ENCODE results near the gene FAM162A. TPM values are rescaled to one million over a fixed set of nuclear protein-coding genes. Genes with fewer than 3 reads are reported as not detected.

The FAM162A gene
- total and polyA plus RNA-seq, 4 donors, result 16.6 to 160 (median 29.6) TPM

- TF ChIP-seq CTCF (IDR thresholded peaks at IDR 0.05; ENCODE audit: low read depth, low read length, missing input control), result peak; percentile 14
- peak; percentile 48 to 54 for TF ChIP-seq RAD21 (IDR thresholded peaks at IDR 0.05)
- TF ChIP-seq FOXA1 (IDR thresholded peaks at IDR 0.05), result peak; percentile 23
Observed at GRCh38 chr3:122415762-122416654, 32.0 kb downstream of the FAM162A start, which contains the start of gene WDR5B (continued).

- TF ChIP-seq FOXA2 (IDR thresholded peaks at IDR 0.05) (no peak), HNF4A (conservative IDR thresholded peaks at IDR 0.05) (no peak), SP1 (IDR thresholded peaks at IDR 0.05) (no peak), RAD21 (IDR thresholded peaks at IDR 0.05) (no peak), HNF4G (IDR thresholded peaks at IDR 0.05) (no peak)
- peak overlapping the region; percentile 74 to 98 (median 89) for H3K4me3 ChIP-seq (ENCODE audit: low read depth in 1 of 3, low read length in 3 of 3)
Observed at GRCh38 chr3:122416966-122417365, 33.0 kb downstream of the FAM162A start.

GRCh38 chr3:122421101-122421500 lies 37.1 kb downstream of the FAM162A start:
- Histone ChIP-seq H3K36me3 (ENCODE audit: control insufficient read depth in 4 of 4, insufficient read depth in 3 of 4, low read depth in 1 of 4, low read length in 3 of 4) (peaks cover under 1 to 25% (median 12%) of the 10 kb centered on the region in 4 donors), H3K4me1 (ENCODE audit: control insufficient read depth in 4 of 4, insufficient read depth in 4 of 4, low read length in 3 of 4) (peaks cover 4 to 11% (median 5%) of the 10 kb centered on the region in 4 donors), H3K9ac (ENCODE audit: low read depth in 1 of 2, low read length in 2 of 2) (no peak overlapping the region), H3K9me3 (ENCODE audit: control insufficient read depth in 4 of 4, low read length in 3 of 4) (no peaks in the 10 kb centered on the region), H3K27ac (ENCODE audit: low read depth in 1 of 2, low read length in 2 of 2) (no peak overlapping the region), H3K4me3 (ENCODE audit: low read depth in 1 of 3, low read length in 3 of 3) (no peak overlapping the region), H3K27me3 (ENCODE audit: control insufficient read depth in 4 of 4, insufficient read depth in 4 of 4, low read length in 3 of 4) (no peaks in the 10 kb centered on the region)
- DNase-seq (ENCODE audit: low spot score), result no peak
- TF ChIP-seq SP1 (IDR thresholded peaks at IDR 0.05) (no peak), FOXA2 (IDR thresholded peaks at IDR 0.05) (no peak), JUND (IDR thresholded peaks at IDR 0.05) (no peak), GABPA (IDR thresholded peaks at IDR 0.05 in 1 of 2, conservative IDR thresholded peaks at IDR 0.05 in 1 of 2) (no peak), YY1 (IDR thresholded peaks at IDR 0.05) (no peak), ATF3 (IDR thresholded peaks at IDR 0.05) (no peak), MAX (IDR thresholded peaks at IDR 0.05) (no peak), REST (IDR thresholded peaks at IDR 0.05) (no peak), HNF4G (IDR thresholded peaks at IDR 0.05) (no peak), RAD21 (IDR thresholded peaks at IDR 0.05) (no peak), HNF4A (conservative IDR thresholded peaks at IDR 0.05) (no peak), CTCF (IDR thresholded peaks at IDR 0.05; ENCODE audit: low read depth, low read length, missing input control) (no peak)
- WGBS, result 97% methylated on average over 4 of the region's 4 CpGs

More at GRCh38 chr3:122416966-122417365, 33.0 kb downstream of the FAM162A start:
- H3K36me3 ChIP-seq (ENCODE audit: control insufficient read depth in 4 of 4, insufficient read depth in 3 of 4, low read depth in 1 of 4, low read length in 3 of 4), result peaks cover 0 to 6% (median 0%) of the 10 kb centered on the region in 4 donors
- peak overlapping the region; percentile 95 to 98 for H3K9ac ChIP-seq (ENCODE audit: low read depth in 1 of 2, low read length in 2 of 2)
- DNase-seq (ENCODE audit: low spot score), result no peak
- H3K27ac ChIP-seq (ENCODE audit: low read depth in 1 of 2, low read length in 2 of 2), result peak overlapping the region; percentile 42 to 97
- 47% methylated on average over 14 of the region's 14 CpGs for WGBS
- H3K9me3 ChIP-seq (ENCODE audit: control insufficient read depth in 4 of 4, low read length in 3 of 4), result no peaks in the 10 kb centered on the region
- H3K4me1 ChIP-seq (ENCODE audit: control insufficient read depth in 4 of 4, insufficient read depth in 4 of 4, low read length in 3 of 4), result peaks cover 8 to 29% (median 20%) of the 10 kb centered on the region in 4 donors
- H3K27me3 ChIP-seq (ENCODE audit: control insufficient read depth in 4 of 4, insufficient read depth in 4 of 4, low read length in 3 of 4), result no peaks in the 10 kb centered on the region

Measured in liver (tissue), 9 donors.